Transverse colon (tissue), 4 donors: ENCODE results near the gene NEK9. TPM values are rescaled to one million over a fixed set of nuclear protein-coding genes. Genes with fewer than 3 reads are reported as not detected.

Experiments used
- DNase-seq: peaks from one replicate; pipeline ENCODE4 v3.0.0-alpha.2; 2019
- H3K27ac ChIP-seq, 4 donors: fragments of 200-600 bp; sonication (generic); 2 replicates each; pipeline ENCODE4 v1.5.1; 2016 to 2018; ENCODE audit warnings: inconsistent platforms in 4 of 4
- H3K27me3 ChIP-seq: fragments of 200-600 bp; sonication (generic); 2 replicates; pipeline ENCODE4 v1.5.1; 2017; ENCODE audit warnings: inconsistent platforms
- H3K36me3 ChIP-seq, 4 donors: fragments of 200-600 bp; sonication (generic); 2 replicates each; pipeline ENCODE4 v1.5.1; 2017 to 2019; ENCODE audit warnings: inconsistent platforms in 4 of 4
- H3K4me1 ChIP-seq, 4 donors: fragments of 200-600 bp; sonication (generic); 2 replicates each; pipeline ENCODE4 v1.5.1; 2017 to 2020; ENCODE audit warnings: inconsistent platforms in 4 of 4
- H3K4me3 ChIP-seq, 4 donors: fragments of 200-600 bp; sonication (generic); 1 replicate in 1 of 4; 2 replicates in 3 of 4; pipeline versions ENCODE4 v1.5.1 to v1.6.1; 2017 to 2019; ENCODE audit warnings: inconsistent platforms in 4 of 4
- H3K9me3 ChIP-seq, 2 donors: fragments of 200-600 bp; sonication (generic); 2 replicates each; pipeline ENCODE4 v1.5.1; 2017 to 2019; ENCODE audit warnings: inconsistent platforms in 2 of 2
- CTCF ChIP-seq, 5 experiments: fragments of 200-600 bp in 3 of 5; fragments of 450-650 bp in 2 of 5; sonication (generic) in 3 of 5; IDR thresholded peaks; 1 replicate in 2 of 5; 2 replicates in 3 of 5; pipeline ENCODE4 v1.5.1; 2016 to 2017; ENCODE audit warnings: antibody characterized with exemption in 5 of 5, inconsistent platforms in 3 of 5, mild to moderate bottlenecking in 2 of 5, moderate library complexity in 1 of 5
- EP300 ChIP-seq: sonication (generic); formaldehyde crosslinking; IDR thresholded peaks from one replicate; pipeline ENCODE4 v1.6.1; 2017; ENCODE audit warnings: antibody characterized with exemption, low read depth
- POLR2A ChIP-seq: fragments of 450-650 bp; IDR thresholded peaks from one replicate; pipeline ENCODE4 v1.6.1; 2016; ENCODE audit warnings: antibody characterized with exemption, mild to moderate bottlenecking, moderate library complexity
- POLR2AphosphoS5 ChIP-seq, 3 donors: sonication (generic); formaldehyde crosslinking; IDR thresholded peaks; one replicate each; pipeline ENCODE4 v1.6.1; 2016; ENCODE audit warnings: antibody characterized with exemption in 3 of 3
- whole genome bisulfite sequencing, 2 donors: methylation state at CpG; one replicate each; pipeline ENCODE4 v1.1.5; 2018; ENCODE audit warnings: low coverage in 1 of 2; 5-methylcytosine and 5-hydroxymethylcytosine counted together
- in situ Hi-C, 4 donors: fragments of 200-750 bp; cut with MboI; loops; one replicate each; pipeline versions ENCODE4 v1.15.0 to v1.15.1; 2017; ENCODE audit warnings: low sequenced_read_pairs in 3 of 4, low pct_ligation_motif_present in 1 of 4, low pct_unique_long_range_greater_than_20kb in 1 of 4
- intact Hi-C: fragments of 100-400 bp; cut with DNase I; formaldehyde crosslinking; loops from one replicate; pipeline ENCODE4 v1.15.1; 2023; ENCODE audit warnings: low total_unique reads
- total RNA-seq, 4 donors: library from RNA; depleted of rRNA; stranded (reverse); fragments of >200 nt; gene quantifications; one replicate each; pipeline ENCODE4 v1.1.0, GENCODE V29; 2016

Gene NEK9
- total RNA-seq, 4 donors from 2014 or later, result 24.4 to 121 (median 53.4) TPM

GRCh38 chr14:75107186-75107585 lies 19.7 kb downstream of the NEK9 start:
- Histone ChIP-seq H3K27me3 (no peaks in the 10 kb centered on the region), H3K36me3 (peaks cover 0 to 84% (median 29%) of the 10 kb centered on the region in 4 donors), H3K4me1 (no peaks in the 10 kb centered on the region), H3K27ac (no peak overlapping the region), H3K9me3 (no peaks in the 10 kb centered on the region), H3K4me3 (no peak overlapping the region)
- TF ChIP-seq EP300 (no peak), POLR2AphosphoS5 (IDR thresholded peaks at IDR 0.05) (no peak), CTCF (IDR thresholded peaks at IDR 0.05) (no peak), POLR2A (no peak)
- WGBS, 2 donors, result 72 to 96% methylated on average over 3 of the region's 3 CpGs
- in situ Hi-C loops, result loop anchor here in 1 of 4 donors (25.0 kb wide), 1 partner anchor 380 kb away; no protein-coding TSS in a partner anchor
- no peak for DNase-seq
- intact Hi-C loops, result no loop called here

- TF ChIP-seq POLR2A (no peak), EP300 (no peak), CTCF (IDR thresholded peaks at IDR 0.05) (no peak), POLR2AphosphoS5 (IDR thresholded peaks at IDR 0.05) (no peak)
- H3K9me3 ChIP-seq, result no peaks in the 10 kb centered on the region
- DNase-seq, result no peak
- intact Hi-C loops (no loop called here), in situ Hi-C loops (loop anchor here in 1 of 4 donors (25.0 kb wide), 1 partner anchor 386 kb away; no protein-coding TSS in a partner anchor)
- 86 to 87% methylated on average over 4 of the region's 4 CpGs for WGBS, 2 donors
- peaks cover 0 to 74% (median 19%) of the 10 kb centered on the region in 4 donors for H3K36me3 ChIP-seq
- no peak overlapping the region for H3K4me3 ChIP-seq
- H3K27ac ChIP-seq, result no peak overlapping the region
- H3K27me3 ChIP-seq, result no peaks in the 10 kb centered on the region
- H3K4me1 ChIP-seq, result peaks cover 0 to 7% (median 0%) of the 10 kb centered on the region in 4 donors
These were observed 25.4 kb downstream of the NEK9 start for GRCh38 chr14:75101491-75101890.

GRCh38 chr14:75098682-75099081 lies 28.2 kb downstream of the NEK9 start:
- in situ Hi-C loops (loop anchor here in 2 of 4 donors (10.0 to 25.0 kb wide), 2 partner anchors 161 to 164 kb away; no protein-coding TSS in a partner anchor), intact Hi-C loops (no loop called here)
- H3K27me3 ChIP-seq, result no peaks in the 10 kb centered on the region
- H3K9me3 ChIP-seq, result no peaks in the 10 kb centered on the region
- DNase-seq, result no peak
- peaks cover 0 to 7% (median 0%) of the 10 kb centered on the region in 4 donors for H3K4me1 ChIP-seq
- H3K27ac ChIP-seq, result no peak overlapping the region
- TF ChIP-seq POLR2A (no peak), CTCF (IDR thresholded peaks at IDR 0.05) (no peak), POLR2AphosphoS5 (IDR thresholded peaks at IDR 0.05) (no peak), EP300 (no peak)
- 55% methylated on average over 1 of the region's 1 CpG; no CpG with 5 or more reads in 1 of the 2 donors for WGBS, 2 donors
- H3K4me3 ChIP-seq, result no peak overlapping the region
- H3K36me3 ChIP-seq, result peaks cover 0 to 77% (median 24%) of the 10 kb centered on the region in 4 donors

- in situ Hi-C loops, result loop anchor here in 2 of 4 donors (10.0 to 25.0 kb wide), 2 partner anchors 161 to 163 kb away; no protein-coding TSS in a partner anchor
- no peaks in the 10 kb centered on the region for H3K27me3 ChIP-seq
- H3K4me3 ChIP-seq, result no peak overlapping the region
- H3K36me3 ChIP-seq, result peaks cover 0 to 75% (median 25%) of the 10 kb centered on the region in 4 donors
- peaks cover 0 to 7% (median 0%) of the 10 kb centered on the region in 4 donors for H3K4me1 ChIP-seq
- DNase-seq, result no peak
- intact Hi-C loops, result no loop called here
- no peak overlapping the region for H3K27ac ChIP-seq
- no peaks in the 10 kb centered on the region for H3K9me3 ChIP-seq
- TF ChIP-seq POLR2AphosphoS5 (IDR thresholded peaks at IDR 0.05), result no peak
- no peak for TF ChIP-seq EP300
- no peak for TF ChIP-seq CTCF (IDR thresholded peaks at IDR 0.05)
- no peak for TF ChIP-seq POLR2A
These were observed 28.6 kb downstream of the NEK9 start for GRCh38 chr14:75098212-75098611.
